Measurements from ENCODE around the gene CHAT.
A peak's percentile ranks its signal among the peaks of the same experiment; 100 is the strongest.

The CHAT gene

GRCh38 chr10:49612513-49613164 is 1.2 kb upstream of the CHAT start:
- no peak for DNase-seq

- DNase-seq = no peak
Measured at GRCh38 chr10:49613165-49613881, 514 bp upstream of the CHAT start.

- no peak for DNase-seq
Measured at GRCh38 chr10:49614242-49615198, 683 bp downstream of the CHAT start.

- DNase-seq = no peak
Measured at GRCh38 chr10:49615213-49615612, 1.4 kb downstream of the CHAT start.

GRCh38 chr10:49615721-49616120 is 1.9 kb downstream of the CHAT start:
- no peak for DNase-seq

GRCh38 chr10:49616421-49617101 is 2.7 kb downstream of the CHAT start:
- no peak for DNase-seq

- peak; percentile 34 for DNase-seq
Measured at GRCh38 chr10:49617121-49618020, 3.5 kb downstream of the CHAT start.

- no peak for DNase-seq
Measured at GRCh38 chr10:49618821-49619220, 5.0 kb downstream of the CHAT start.

- DNase-seq = no peak
Measured at GRCh38 chr10:49619613-49620012, 5.8 kb downstream of the CHAT start.

- no peak for DNase-seq
Measured at GRCh38 chr10:49620286-49620810, 6.5 kb downstream of the CHAT start.

GRCh38 chr10:49620841-49621378 is 7.1 kb downstream of the CHAT start:
- peak; percentile 77 for DNase-seq

GRCh38 chr10:49621561-49621960 is 7.7 kb downstream of the CHAT start:
- DNase-seq = no peak

- DNase-seq = no peak
Measured at GRCh38 chr10:49622426-49623425, 8.9 kb downstream of the CHAT start.

GRCh38 chr10:49624629-49625028 is 10.8 kb downstream of the CHAT start:
- no peak for DNase-seq

GRCh38 chr10:49625411-49625810 is 11.6 kb downstream of the CHAT start:
- DNase-seq = no peak

GRCh38 chr10:49627038-49627437 is 13.2 kb downstream of the CHAT start:
- DNase-seq = no peak

GRCh38 chr10:49627644-49628247 is 13.9 kb downstream of the CHAT start:
- DNase-seq = no peak

- DNase-seq = no peak
Measured at GRCh38 chr10:49628599-49628998, 14.8 kb downstream of the CHAT start.

GRCh38 chr10:49629431-49629881 is 15.6 kb downstream of the CHAT start:
- DNase-seq = no peak

Data from NCI-H446 treated with DMSO at 0.1 percent for 48 hours (cell line).